AG04449 (cell line): ENCODE results near the gene LIF.

ENCODE experiments used
- CTCF ChIA-PET: fragments of 350-600 bp; formaldehyde crosslinking; extraction: SDS; loops from one replicate; lab custom pipeline; 2021; ENCODE audit warnings: antibody characterized with exemption; lab: Yijun Ruan, JAX
- POLR2A ChIA-PET: fragments of 400-600, 350-600 bp; formaldehyde crosslinking; extraction: SDS; loops from one replicate; lab custom pipeline; 2020; ENCODE audit warnings: antibody characterized with exemption, inconsistent platforms; lab: Yijun Ruan, JAX
- DNase-seq: peaks from one replicate; pipeline ENCODE4 v3.0.0-alpha.2; 2010; ENCODE audit warnings: low read depth, low spot score
- H3K4me3 ChIP-seq: 2 replicates; pipeline ENCODE4 v1.5.1; 2011; ENCODE audit warnings: low read depth, mild to moderate bottlenecking, control low read depth, low read length
- TF ChIP-seq, protein P1 (sequence below): IDR thresholded peaks from one replicate; pipeline ENCODE4 v1.5.1; 2011; ENCODE audit warnings: mild to moderate bottlenecking, moderate library complexity, low read length, control low read depth, inconsistent platforms; ENCODE audit not compliant: insufficient read depth; ENCODE audit errors: missing control alignments

Gene LIF

DNA sequence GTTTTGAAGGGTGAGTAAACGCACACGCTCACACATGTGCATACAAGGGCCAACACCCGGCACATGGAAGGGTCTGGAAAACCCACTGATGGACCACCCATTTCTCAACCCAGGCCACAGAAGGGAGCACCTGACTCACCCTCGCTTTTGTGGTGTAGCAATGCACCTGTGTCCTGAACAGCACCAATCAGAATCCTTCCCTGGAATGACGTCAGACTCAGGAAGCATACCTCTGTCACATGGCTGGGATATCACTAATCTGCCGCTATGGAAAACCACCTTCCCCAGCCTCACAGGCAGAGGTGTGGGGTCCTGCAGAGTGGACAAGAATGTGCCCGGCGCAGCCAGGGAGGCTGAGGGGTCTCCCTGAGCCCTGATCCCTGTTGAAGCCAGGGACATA, 29.1 kb upstream of the LIF start:
- TF ChIP-seq, protein P1, sequence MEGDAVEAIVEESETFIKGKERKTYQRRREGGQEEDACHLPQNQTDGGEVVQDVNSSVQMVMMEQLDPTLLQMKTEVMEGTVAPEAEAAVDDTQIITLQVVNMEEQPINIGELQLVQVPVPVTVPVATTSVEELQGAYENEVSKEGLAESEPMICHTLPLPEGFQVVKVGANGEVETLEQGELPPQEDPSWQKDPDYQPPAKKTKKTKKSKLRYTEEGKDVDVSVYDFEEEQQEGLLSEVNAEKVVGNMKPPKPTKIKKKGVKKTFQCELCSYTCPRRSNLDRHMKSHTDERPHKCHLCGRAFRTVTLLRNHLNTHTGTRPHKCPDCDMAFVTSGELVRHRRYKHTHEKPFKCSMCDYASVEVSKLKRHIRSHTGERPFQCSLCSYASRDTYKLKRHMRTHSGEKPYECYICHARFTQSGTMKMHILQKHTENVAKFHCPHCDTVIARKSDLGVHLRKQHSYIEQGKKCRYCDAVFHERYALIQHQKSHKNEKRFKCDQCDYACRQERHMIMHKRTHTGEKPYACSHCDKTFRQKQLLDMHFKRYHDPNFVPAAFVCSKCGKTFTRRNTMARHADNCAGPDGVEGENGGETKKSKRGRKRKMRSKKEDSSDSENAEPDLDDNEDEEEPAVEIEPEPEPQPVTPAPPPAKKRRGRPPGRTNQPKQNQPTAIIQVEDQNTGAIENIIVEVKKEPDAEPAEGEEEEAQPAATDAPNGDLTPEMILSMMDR, result no peak
- ChIA-PET CTCF (interaction anchor here (0.8 to 7.5 kb wide), 3 partner anchors 9 to 12 kb away, joined by 3 to 77 read pairs (median 33); partner anchors contain the start of genes CASTOR1 and OSM), POLR2A (no interaction called here)
- H3K4me3 ChIP-seq, result no peak overlapping the region
- DNase-seq, result no peak

DNA sequence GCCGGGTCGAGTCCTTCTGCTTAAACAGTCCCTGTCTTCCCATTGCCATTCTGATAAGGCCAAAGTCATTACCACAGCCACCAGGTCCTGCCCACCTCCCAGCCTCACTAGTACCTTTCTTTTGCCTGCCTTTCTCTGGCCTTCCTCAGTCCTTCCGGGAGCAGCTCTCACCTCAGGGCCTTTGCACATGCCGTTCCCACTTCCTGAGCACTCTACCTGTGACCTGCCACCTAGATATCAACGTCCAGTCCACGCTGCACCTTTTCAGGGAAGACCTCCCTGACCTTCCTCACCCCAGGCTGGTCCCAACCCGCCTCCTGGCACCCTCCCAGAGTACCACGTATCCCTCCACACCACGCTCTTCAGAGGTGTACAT, 27.9 kb upstream of the LIF start:
- POLR2A ChIA-PET, result no interaction called here
- TF ChIP-seq, protein P1, result no peak
- no peak for DNase-seq
- no peak overlapping the region for H3K4me3 ChIP-seq
- CTCF ChIA-PET, result interaction anchor here (0.6 to 7.5 kb wide), 4 partner anchors 11 to 22 kb away, joined by 3 to 77 read pairs (median 18); partner anchors contain the start of gene CASTOR1

DNA sequence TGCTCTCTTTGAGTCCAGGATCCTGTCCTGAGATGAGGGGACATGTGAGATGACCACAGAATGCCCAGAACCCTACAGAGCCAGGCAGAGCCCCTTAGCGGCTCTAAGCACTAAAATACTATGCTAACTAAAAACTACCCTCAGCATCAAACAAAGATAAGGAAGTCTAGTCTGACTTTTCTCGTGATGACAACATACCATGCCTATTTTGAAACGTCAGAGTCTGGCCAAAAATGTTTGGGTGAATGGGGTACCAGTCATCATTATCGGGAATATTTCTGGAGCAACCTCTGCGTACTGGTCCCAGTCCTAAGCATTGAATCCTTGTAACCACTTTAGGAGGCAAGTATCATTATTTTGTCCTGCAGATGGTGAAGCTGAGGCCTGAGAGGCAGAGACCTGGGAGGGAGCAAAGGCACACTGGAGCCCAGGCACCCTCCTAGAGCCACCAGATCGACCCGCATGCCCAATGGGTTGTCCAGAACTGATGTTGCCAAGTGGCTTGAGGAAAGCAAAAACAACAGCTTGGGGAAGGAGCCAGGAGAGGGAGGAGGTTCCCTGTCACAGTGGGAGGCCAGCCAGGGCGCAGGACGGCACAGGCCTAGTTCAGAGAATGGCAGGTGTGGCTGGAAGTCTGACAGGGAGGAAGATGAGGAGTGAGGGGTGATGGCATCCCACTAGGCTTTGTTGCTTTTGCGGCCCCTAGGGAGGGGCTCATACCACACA, 27.3 kb upstream of the LIF start:
- POLR2A ChIA-PET, result no interaction called here
- no peak overlapping the region for H3K4me3 ChIP-seq
- DNase-seq, result no peak
- CTCF ChIA-PET, result interaction anchor here (0.6 to 7.5 kb wide), 3 partner anchors 10 to 22 kb away, joined by 3 to 77 read pairs (median 33); partner anchors contain the start of gene CASTOR1
- TF ChIP-seq, protein P1, result no peak

DNA sequence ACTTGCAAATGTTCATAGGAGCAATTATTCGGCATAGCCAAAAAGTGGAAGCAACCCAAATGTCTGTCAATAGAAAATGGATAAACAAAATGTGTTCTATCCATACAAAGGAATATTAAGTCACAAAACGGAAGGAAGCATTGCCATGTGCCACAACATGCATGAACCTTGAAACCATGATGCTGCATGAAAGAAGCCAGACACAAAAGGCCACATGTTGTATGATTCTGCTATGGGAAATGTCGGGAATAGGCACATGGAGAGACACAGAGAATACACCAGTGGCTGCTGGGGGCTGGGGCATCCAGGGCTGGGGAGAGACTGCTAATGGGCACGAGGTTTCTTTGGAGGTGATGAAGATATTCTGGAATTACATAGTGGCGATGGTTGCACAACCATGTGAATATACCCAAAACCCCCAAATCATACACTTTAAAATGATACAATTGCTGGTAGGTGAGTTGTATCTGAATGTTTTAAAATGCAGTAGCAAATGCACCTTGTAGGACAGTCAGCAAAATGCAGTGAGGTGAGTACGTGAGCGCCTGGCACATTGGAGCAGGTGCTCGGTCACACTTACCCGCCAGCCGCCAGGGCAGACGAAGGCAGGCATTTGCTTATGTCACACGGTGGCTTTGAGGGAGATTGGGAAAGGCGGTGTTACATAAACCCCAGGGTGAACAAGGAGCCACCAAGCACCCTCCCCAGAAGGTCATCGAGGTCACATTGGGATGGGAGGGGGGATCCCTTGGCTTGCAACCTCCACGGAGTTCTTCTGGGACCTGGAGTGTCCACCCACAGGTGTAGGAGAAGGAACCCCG, 26.4 kb upstream of the LIF start:
- POLR2A ChIA-PET, result no interaction called here
- TF ChIP-seq, protein P1, result no peak
- H3K4me3 ChIP-seq, result no peak overlapping the region
- CTCF ChIA-PET, result interaction anchor here (1.0 to 7.5 kb wide), 3 partner anchors 9 to 15 kb away, joined by 4 to 77 read pairs (median 33); partner anchors contain the start of gene CASTOR1
- no peak for DNase-seq

DNA sequence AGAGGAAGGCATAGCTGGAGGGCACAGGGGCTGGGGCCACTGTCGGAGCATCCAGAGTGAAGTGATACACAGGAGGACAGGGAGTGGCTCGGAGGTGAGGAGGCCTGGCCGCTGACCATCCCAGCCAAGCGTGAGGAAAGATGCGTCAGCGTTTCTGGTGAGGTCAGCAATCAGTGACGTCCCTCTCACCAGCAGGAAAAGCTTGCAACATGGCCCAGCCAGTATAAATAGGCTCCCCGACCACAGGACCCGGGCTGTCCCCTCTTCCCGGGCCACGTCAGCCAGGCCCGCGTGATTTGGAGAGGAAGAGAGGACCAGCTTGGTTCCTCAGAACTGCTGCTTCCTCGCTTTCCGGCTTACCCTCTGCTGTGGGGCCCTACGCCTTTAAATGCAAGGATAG, 24.3 kb upstream of the LIF start:
- no peak overlapping the region for H3K4me3 ChIP-seq
- TF ChIP-seq, protein P1, result no peak
- CTCF ChIA-PET, result interaction anchor here (0.7 to 2.2 kb wide), 5 partner anchors 9 to 163 kb away, joined by 3 to 8 read pairs (median 4); partner anchors contain the start of gene RNF215
- DNase-seq, result no peak
- POLR2A ChIA-PET, result no interaction called here
